MM.1S (cell line): ENCODE measurements around the gene KCNJ15.

Experiments
- DNase-seq: peaks from one replicate; pipeline ENCODE4 v3.0.0-alpha.2; 2015
- H2AFZ ChIP-seq: fragments of 300-600 bp; sonication (generic); 2 replicates; pipeline ENCODE4 v1.6.0; 2016; ENCODE audit warnings: antibody characterized with exemption, low read length
- H3F3A ChIP-seq: fragments of 300-600 bp; sonication (generic); 2 replicates; pipeline ENCODE4 v1.6.1; 2016; ENCODE audit warnings: mild to moderate bottlenecking, antibody characterized with exemption, low read length, moderate library complexity, mixed read lengths; ENCODE audit not compliant: insufficient read depth
- H3K27ac ChIP-seq: fragments of 300-600 bp; sonication (generic); 2 replicates; pipeline ENCODE4 v1.5.1; 2016; ENCODE audit warnings: mild to moderate bottlenecking, low read length
- H3K27me3 ChIP-seq: fragments of 300-600 bp; sonication (generic); replicated peaks from 2 replicates; pipeline ENCODE4 v1.6.0; 2016; ENCODE audit warnings: low read length; ENCODE audit not compliant: insufficient read depth
- H3K36me3 ChIP-seq: fragments of 300-600 bp; sonication (generic); replicated peaks from 2 replicates; pipeline ENCODE4 v1.6.1; 2016; ENCODE audit warnings: mild to moderate bottlenecking, low read length, mixed read lengths; ENCODE audit not compliant: insufficient read depth
- H3K4me1 ChIP-seq: fragments of 300-600 bp; sonication (generic); 2 replicates; pipeline ENCODE4 v1.6.1; 2016; ENCODE audit warnings: low read length, mixed read lengths
- H3K4me2 ChIP-seq: fragments of 300-600 bp; sonication (generic); 2 replicates; pipeline ENCODE4 v1.6.0; 2016; ENCODE audit warnings: low read depth, low read length
- H3K4me3 ChIP-seq: fragments of 300-600 bp; sonication (generic); 2 replicates; pipeline ENCODE4 v1.5.1; 2016; ENCODE audit warnings: low read length, mixed read lengths
- H3K79me2 ChIP-seq: fragments of 300-600 bp; sonication (generic); 2 replicates; pipeline ENCODE4 v1.6.1; 2016; ENCODE audit warnings: mixed run types, low read length, mixed read lengths
- H3K9ac ChIP-seq: fragments of 300-600 bp; sonication (generic); 2 replicates; pipeline ENCODE4 v1.6.1; 2016; ENCODE audit warnings: low read length, mixed read lengths
- H3K9me2 ChIP-seq: fragments of 300-600 bp; sonication (generic); replicated peaks from 2 replicates; pipeline ENCODE4 v1.6.1; 2016; ENCODE audit warnings: mild to moderate bottlenecking, low read length, mixed read lengths; ENCODE audit not compliant: insufficient read depth
- H3K9me3 ChIP-seq: fragments of 300-600 bp; sonication (generic); replicated peaks from 2 replicates; pipeline ENCODE4 v1.6.1; 2016; ENCODE audit warnings: mild to moderate bottlenecking, low read length, mixed read lengths; ENCODE audit not compliant: insufficient read depth
- H4K20me1 ChIP-seq: fragments of 300-600 bp; sonication (generic); 2 replicates; pipeline ENCODE4 v1.6.1; 2016; ENCODE audit warnings: mild to moderate bottlenecking, low read length, moderate library complexity, mixed read lengths; ENCODE audit not compliant: insufficient read depth
- CTCF ChIP-seq: fragments of 300-600 bp; sonication (generic); IDR thresholded peaks from 2 replicates; pipeline ENCODE4 v1.5.1; 2016; ENCODE audit warnings: antibody characterized with exemption, low read length, mixed read lengths
- EZH2 ChIP-seq: fragments of 300-600 bp; sonication (generic); optimal IDR thresholded peaks from 2 replicates; pipeline ENCODE3; 2017; ENCODE audit warnings: low read depth, mild to moderate bottlenecking, antibody characterized with exemption, low read length, mixed read lengths
- EZH2phosphoT487 ChIP-seq: fragments of 300-600 bp; sonication (generic); IDR thresholded peaks from 2 replicates; pipeline ENCODE4 v1.6.1; 2018; ENCODE audit warnings: antibody characterized with exemption, low read length

Gene KCNJ15

GRCh38 chr21:38250991-38251418 is 5.8 kb upstream of the KCNJ15 start:
- TF ChIP-seq EZH2phosphoT487, result no peak
- no peak for TF ChIP-seq CTCF
- TF ChIP-seq EZH2, result no peak
- Histone ChIP-seq H4K20me1 (no peaks in the 10 kb centered on the region), H3F3A (no peaks in the 10 kb centered on the region), H3K36me3 (no peaks in the 10 kb centered on the region), H3K4me1 (no peaks in the 10 kb centered on the region), H3K79me2 (no peaks in the 10 kb centered on the region), H3K9me3 (no peaks in the 10 kb centered on the region), H3K27ac (no peak overlapping the region), H3K4me2 (no peak overlapping the region), H2AFZ (no peak overlapping the region), H3K4me3 (no peak overlapping the region), H3K9me2 (no peaks in the 10 kb centered on the region), H3K27me3 (no peaks in the 10 kb centered on the region), H3K9ac (no peak overlapping the region)
- no peak for DNase-seq

- Histone ChIP-seq H4K20me1 (no peaks in the 10 kb centered on the region), H3K9ac (no peak overlapping the region), H3K4me1 (no peaks in the 10 kb centered on the region), H3K27me3 (no peaks in the 10 kb centered on the region), H3K79me2 (no peaks in the 10 kb centered on the region), H3F3A (no peaks in the 10 kb centered on the region), H2AFZ (no peak overlapping the region), H3K36me3 (no peaks in the 10 kb centered on the region), H3K4me2 (no peak overlapping the region), H3K27ac (no peak overlapping the region), H3K9me2 (no peaks in the 10 kb centered on the region), H3K4me3 (no peak overlapping the region), H3K9me3 (no peaks in the 10 kb centered on the region)
- TF ChIP-seq EZH2phosphoT487 (no peak), CTCF (no peak), EZH2 (no peak)
- DNase-seq, result no peak
Measured at GRCh38 chr21:38254970-38255369, 1.8 kb upstream of the KCNJ15 start.

GRCh38 chr21:38255571-38256117 is 1.1 kb upstream of the KCNJ15 start:
- Histone ChIP-seq H3K9ac (no peak overlapping the region), H4K20me1 (no peaks in the 10 kb centered on the region), H3K4me3 (no peak overlapping the region), H3K9me2 (no peaks in the 10 kb centered on the region), H3F3A (no peaks in the 10 kb centered on the region), H3K36me3 (no peaks in the 10 kb centered on the region), H3K4me2 (no peak overlapping the region), H3K27me3 (no peaks in the 10 kb centered on the region), H2AFZ (no peak overlapping the region), H3K4me1 (no peaks in the 10 kb centered on the region), H3K79me2 (no peaks in the 10 kb centered on the region), H3K9me3 (no peaks in the 10 kb centered on the region), H3K27ac (no peak overlapping the region)
- no peak for TF ChIP-seq CTCF
- TF ChIP-seq EZH2, result no peak
- no peak for TF ChIP-seq EZH2phosphoT487
- DNase-seq, result no peak
